RWPE1 (cell line): ENCODE results near the gene SMURF2.

Experiments used
- CTCF ChIA-PET: fragments of 350-600 bp; sonication (Branson Sonifier 250); formaldehyde crosslinking; extraction: SDS; loops from one replicate; lab custom pipeline; 2021; lab: Yijun Ruan, JAX
- POLR2A ChIA-PET: fragments of 400-600 bp; formaldehyde crosslinking; extraction: SDS; loops from one replicate; lab custom pipeline; 2020; ENCODE audit warnings: antibody characterized with exemption; ENCODE audit not compliant: low non-redundant PET; lab: Yijun Ruan, JAX
- DNase-seq: peaks from one replicate; pipeline ENCODE4 v3.0.0; 2012; ENCODE audit warnings: low spot score
- H3K27ac ChIP-seq: fragments of 450-650 bp; 2 replicates; pipeline ENCODE4 v1.5.1; 2017
- TF ChIP-seq, protein P1 (sequence below): fragments of 450-650 bp; conservative IDR thresholded peaks from 2 replicates; pipeline ENCODE4 v1.5.1; 2017; ENCODE audit warnings: low read depth, mild to moderate bottlenecking

Gene SMURF2

DNA sequence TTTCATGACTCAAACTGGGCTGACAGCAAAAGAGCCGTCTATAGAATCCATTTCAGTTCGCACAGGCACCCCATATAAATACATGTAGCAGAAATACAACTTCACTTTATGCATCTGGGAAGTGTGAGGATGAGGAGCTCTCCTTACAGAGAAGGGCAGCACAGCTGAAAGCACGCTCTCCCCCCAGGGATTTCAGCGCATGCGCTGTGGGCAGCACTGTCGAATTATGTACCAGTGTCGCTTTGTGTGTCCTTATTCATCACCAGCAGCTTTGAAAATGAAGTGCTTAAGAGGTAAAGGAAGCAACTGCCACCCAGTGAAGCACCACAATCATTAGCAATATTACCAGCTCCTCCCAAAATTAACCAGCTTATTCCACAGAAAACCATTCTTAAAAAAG lies 115.4 kb downstream of the SMURF2 start:
- TF ChIP-seq, protein P1, sequence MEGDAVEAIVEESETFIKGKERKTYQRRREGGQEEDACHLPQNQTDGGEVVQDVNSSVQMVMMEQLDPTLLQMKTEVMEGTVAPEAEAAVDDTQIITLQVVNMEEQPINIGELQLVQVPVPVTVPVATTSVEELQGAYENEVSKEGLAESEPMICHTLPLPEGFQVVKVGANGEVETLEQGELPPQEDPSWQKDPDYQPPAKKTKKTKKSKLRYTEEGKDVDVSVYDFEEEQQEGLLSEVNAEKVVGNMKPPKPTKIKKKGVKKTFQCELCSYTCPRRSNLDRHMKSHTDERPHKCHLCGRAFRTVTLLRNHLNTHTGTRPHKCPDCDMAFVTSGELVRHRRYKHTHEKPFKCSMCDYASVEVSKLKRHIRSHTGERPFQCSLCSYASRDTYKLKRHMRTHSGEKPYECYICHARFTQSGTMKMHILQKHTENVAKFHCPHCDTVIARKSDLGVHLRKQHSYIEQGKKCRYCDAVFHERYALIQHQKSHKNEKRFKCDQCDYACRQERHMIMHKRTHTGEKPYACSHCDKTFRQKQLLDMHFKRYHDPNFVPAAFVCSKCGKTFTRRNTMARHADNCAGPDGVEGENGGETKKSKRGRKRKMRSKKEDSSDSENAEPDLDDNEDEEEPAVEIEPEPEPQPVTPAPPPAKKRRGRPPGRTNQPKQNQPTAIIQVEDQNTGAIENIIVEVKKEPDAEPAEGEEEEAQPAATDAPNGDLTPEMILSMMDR: no peak

DNA sequence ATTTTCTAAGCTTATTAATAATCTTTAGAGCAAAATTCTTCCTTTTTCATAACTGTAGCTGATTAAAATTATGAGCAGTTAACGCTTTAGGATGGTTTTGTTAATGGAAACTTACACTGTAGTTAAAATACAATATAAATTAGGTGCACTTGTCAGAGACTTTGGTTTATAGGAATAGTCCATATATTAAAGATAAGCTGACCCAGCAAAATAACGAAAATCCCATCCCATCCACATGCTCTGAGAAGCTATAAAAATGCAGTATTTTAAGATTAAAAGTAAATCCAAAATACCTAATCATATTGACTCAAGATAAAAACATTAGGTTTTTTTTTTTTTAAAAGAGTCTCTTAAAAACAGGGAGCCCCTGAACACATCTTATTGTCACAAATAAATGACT lies 117.4 kb downstream of the SMURF2 start:
- DNase-seq: no peak
- H3K27ac ChIP-seq: no peak overlapping the region
- CTCF ChIA-PET: no interaction called here
- POLR2A ChIA-PET: no interaction called here
- TF ChIP-seq, protein P1: no peak

More for the DNA sequence above, 115.4 kb downstream of the SMURF2 start:
- DNase-seq: no peak
- CTCF ChIA-PET: no interaction called here
- POLR2A ChIA-PET: no interaction called here
- H3K27ac ChIP-seq: no peak overlapping the region

DNA sequence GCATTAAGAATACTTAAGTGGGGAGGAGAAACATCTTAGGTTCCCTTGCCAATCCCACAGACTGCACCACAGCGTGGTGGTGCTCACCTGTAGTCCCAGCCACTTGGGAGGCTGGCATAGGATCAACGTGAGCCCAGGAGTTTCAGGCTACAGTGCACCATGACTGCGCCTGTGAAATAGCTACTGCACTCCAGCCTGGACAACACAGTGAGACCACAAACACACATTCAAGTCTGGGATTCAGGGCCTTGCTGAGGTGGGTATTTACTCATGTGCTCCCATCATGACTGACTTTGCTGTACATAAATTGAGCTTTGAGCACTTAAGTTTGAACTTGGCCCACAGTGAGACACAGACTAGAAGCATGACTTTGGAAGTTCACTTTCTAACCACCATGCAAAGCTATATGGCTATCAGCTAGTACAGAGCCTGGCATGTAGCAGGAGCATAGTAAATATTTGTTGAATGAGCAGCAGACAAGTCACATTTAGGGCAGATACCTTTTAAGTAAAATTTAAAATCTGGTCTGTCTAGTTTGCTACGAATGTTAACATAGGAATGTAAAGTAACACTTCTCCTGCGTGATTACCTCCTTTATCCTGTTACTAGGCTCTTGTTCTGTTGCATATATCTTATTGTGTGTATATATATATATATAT lies 121.9 kb downstream of the SMURF2 start:
- H3K27ac ChIP-seq: no peak overlapping the region
- TF ChIP-seq, protein P1: no peak
- POLR2A ChIA-PET: interaction anchor here (0.7 kb wide), 1 partner anchor 34 kb away, joined by 3 read pairs; the partner anchor contains the start of gene CEP95
- DNase-seq: no peak
- CTCF ChIA-PET: interaction anchor here (0.6 to 1.0 kb wide), 3 partner anchors 10 to 370 kb away, joined by 3 to 5 read pairs (median 4); no protein-coding TSS in a partner anchor

DNA sequence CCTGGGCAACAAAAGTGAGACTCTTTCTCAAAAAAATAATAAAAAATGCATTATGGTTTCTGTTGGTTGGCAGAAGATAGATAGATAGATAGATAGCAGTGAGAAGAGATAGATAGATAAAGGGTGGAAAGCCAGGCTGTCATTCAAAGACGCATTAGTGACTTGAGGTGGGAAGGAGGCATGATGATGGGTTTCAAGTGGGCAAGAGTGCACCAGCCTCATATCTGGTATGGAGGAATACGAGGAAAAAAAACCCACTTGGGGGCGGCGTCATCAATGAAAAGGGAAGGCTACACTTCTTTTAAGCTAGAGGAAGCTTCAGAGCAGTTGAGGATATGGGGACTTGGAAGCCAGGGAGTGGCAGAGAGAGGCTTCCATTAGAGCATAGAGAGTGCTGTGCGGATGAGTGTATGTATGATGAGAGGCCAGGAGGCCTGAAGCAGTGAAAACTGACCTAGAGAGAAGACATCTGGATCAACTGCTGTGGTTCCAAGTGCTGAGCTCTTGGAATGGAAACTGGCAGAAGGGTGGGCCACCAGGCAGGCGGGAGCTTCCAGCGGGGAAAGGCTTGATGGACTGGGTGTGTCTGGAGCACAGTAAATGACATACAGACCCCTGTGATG lies 123.5 kb downstream of the SMURF2 start:
- CTCF ChIA-PET: interaction anchor here (0.7 kb wide), 1 partner anchor 13 kb away, joined by 4 read pairs; no protein-coding TSS in a partner anchor

DNA sequence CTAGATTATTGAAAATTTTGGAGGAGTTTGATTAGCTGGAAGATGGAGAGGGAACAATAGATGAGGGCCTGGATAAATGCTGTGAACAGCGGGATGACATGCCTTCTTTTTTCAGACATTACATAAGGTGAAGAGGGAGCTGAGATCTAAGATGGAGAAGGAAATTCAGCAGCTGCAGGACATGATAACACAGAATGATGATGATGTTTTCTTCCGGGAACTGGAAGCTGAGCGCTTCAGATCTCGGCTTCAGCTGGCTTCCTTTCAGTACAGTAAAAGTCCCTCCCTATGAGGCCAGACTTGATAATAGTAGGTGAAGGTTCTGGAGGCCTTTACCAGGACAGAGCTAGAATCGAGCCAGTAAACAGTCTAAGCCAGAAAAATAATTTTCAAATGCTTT lies 124.6 kb downstream of the SMURF2 start:
- POLR2A ChIA-PET: no interaction called here
- no peak overlapping the region for H3K27ac ChIP-seq
- DNase-seq: no peak

More for the DNA sequence above, 123.5 kb downstream of the SMURF2 start:
- POLR2A ChIA-PET: no interaction called here
- 0 out of 2 replicates have a peak overlapping the region, but pooled peaks have one; percentile 29 for H3K27ac ChIP-seq
- TF ChIP-seq, protein P1: no peak
- no peak for DNase-seq

DNA sequence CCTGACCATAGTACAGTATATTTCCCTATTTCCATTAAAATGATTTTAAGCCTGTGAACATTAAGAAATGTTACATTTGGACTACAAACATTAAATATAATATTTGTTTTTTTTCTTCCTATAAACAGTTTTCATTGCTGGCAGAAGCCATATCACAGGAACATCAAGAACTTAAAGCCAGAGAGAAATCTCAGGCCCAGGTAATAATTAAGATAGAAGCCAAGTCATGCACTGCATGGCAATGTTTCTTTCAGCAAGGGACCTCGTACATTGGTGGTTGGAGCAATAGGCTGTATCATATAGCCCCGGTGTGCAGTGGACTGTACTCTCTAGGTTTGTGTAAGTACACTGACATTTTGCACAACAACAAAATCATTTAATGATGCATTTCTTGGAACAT lies 125.2 kb downstream of the SMURF2 start:
- no peak overlapping the region for H3K27ac ChIP-seq
- TF ChIP-seq, protein P1: no peak
- POLR2A ChIA-PET: no interaction called here
- DNase-seq: no peak
- CTCF ChIA-PET: interaction anchor here (1.2 kb wide), 1 partner anchor 14 kb away, joined by 3 read pairs; no protein-coding TSS in a partner anchor

More for the DNA sequence above, 124.6 kb downstream of the SMURF2 start:
- CTCF ChIA-PET: interaction anchor here (1.2 kb wide), 1 partner anchor 13 kb away, joined by 3 read pairs; no protein-coding TSS in a partner anchor
- TF ChIP-seq, protein P1: no peak
